Activated CD8-positive, alpha-beta memory T cell treated with anti-CD3 and anti-CD28 coated beads, Interleukin-2, amount 50 U/mL, for 48 hours (primary cell): ENCODE results near the gene CCNDBP1.
"Not testable (repeated sequence)": the region's sequence is repeated elsewhere in the genome, so short reads cannot be mapped to it uniquely, and the experiment has no call there.

Source experiments
- DNase-seq: peaks from one replicate; pipeline ENCODE4 v3.0.0-alpha.2; 2020

The CCNDBP1 gene, protein sequence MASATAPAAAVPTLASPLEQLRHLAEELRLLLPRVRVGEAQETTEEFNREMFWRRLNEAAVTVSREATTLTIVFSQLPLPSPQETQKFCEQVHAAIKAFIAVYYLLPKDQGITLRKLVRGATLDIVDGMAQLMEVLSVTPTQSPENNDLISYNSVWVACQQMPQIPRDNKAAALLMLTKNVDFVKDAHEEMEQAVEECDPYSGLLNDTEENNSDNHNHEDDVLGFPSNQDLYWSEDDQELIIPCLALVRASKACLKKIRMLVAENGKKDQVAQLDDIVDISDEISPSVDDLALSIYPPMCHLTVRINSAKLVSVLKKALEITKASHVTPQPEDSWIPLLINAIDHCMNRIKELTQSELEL

DNA sequence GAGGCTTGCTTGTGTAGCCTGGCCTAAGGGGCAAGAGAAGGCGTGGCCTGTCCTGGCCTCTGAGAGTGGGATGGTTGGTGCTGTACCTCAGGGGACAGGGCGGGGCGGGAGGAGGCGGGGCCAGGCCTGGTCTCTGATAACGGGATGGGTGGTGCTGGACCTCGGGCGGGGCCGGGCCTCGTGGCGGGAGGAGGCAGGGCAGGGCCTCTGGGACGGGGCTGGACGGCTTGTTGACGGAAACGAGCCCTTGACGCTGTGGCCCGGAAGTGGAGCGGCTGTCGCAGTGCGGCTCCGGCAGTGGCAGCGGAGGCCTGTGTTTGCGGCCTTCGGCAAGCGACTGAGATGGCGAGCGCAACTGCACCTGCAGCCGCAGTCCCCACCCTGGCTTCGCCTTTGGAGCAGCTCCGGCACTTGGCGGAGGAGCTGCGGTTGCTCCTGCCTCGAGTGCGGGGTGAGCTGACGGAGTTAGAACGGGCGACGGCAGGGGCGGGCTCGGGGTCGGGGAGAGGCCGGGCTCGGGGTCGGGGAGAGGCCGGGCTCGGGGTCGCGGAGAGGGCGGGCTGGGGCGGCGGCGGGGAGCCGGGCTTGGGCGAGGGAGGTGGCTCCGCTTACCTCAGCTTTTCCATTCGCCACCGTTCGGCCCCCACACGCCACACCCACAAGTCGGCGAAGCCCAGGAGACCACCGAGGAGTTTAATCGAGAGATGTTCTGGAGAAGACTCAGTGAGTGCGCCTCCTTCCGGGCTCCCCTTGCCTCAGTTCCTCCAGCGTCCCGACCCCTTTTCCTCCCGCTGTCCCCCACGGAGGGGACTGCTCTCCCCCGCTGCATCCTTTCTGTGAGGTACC is at the start of gene CCNDBP1:
CCNDBP1 (plus strand) TSS at position 247 of the 846 bp plus-strand sequence; CDS start at position 343, 96 bp downstream.
- peak; percentile 95 for DNase-seq

DNA sequence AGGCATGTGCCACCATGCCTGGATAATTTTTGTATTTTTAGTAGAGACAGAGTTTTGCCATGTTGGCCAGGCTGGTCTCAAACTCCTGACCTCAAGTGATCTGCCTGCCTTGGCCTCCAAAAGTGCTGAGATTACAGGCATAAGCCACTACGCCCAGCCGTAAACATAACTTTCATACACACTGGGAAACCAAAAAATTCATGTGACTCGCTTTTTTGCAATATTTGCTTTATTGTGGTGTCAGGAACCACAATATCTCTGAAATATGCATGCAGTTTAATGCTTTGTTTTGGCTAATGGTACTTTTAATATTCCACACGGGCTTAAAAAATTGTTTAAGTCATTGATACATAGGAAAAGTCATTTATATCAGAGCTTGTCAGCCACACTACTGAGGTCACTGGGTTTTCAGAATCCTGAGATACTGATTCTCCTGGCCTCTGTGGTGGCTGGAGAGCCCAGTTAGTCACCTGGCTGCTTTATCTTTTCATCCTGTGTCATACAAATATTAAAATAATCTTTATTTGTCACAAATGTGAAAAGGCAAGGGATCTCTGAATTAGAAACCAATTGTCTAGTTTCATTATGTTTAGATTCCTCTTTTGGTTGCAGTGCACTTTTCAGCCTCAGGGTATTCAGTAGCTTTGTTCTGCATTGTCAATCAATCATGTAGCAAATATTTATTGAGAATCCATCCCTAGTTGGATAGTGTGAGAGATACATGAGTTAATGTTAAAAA is 41.8 kb upstream of the CCNDBP1 start:
- no peak for DNase-seq

DNA sequence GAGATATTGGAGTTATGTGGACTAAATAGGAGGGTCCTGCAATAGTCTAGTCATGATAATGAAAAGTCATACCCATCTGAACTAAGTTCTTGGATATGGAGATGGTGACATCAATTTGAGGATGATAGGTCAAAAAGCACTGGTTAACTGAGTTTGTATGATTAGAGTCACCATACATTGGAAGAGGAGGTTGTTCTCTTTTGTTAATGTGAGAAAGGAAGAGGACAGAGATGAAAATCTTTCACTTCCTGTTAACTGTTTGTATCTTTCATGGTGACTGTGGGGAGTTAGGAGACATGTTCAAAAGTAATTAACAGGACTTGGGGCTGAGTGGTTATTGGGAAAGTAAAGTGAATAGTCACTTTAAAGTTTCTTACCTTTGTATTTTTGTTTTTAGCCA is 40.7 kb upstream of the CCNDBP1 start:
- no peak for DNase-seq

DNA sequence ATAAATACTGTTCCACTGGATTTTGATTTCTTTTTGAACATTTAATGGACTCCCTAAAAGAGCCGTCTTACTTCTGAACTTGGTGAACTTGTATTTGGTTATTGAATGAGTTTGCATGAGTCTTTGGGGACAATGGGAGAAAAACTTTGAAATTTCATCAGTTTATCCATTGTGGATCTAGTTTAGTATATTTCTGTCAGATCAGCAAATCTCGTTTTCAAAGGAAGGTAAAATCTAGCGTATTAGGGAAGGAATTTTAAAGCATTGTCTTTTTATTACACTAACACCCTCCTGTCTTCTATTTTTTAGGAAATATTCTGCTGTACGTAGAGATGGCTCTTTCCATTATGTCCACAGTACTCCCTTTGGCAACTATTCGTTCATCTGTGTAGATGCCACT is 39.0 kb upstream of the CCNDBP1 start:
- no peak for DNase-seq

DNA sequence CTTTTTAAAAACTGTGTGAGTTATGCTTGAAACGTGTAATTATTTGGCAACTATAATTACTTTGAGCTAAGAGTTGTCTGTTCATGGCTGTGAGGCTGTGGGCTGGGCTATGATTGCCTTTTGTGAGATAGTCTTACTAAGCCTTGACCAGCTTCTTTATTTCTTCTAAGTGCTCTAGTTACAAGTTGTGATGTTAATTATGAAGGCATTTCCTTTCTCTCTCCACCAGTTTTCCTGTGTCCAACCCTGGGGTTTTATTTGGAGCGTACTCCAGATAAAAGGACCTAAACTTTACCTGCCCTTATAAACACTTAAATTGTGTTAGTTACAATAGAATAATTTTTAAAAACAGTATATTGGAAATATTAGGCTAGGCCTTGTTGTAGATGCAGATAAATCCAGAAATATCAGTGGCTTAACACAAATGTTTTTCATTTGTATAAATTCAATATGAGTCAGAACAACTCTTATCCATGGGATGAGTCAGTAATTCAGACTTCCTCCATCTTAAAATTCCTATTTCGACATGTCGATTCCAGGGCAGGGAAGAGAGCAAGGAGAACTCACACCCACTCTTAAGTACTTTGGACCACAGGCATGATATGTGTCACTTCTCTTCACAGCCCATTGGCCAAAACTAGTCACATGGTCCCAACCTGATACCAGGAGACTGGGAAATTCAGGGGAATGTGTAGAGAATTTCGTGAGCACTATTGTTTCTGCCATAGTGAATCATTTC is 34.8 kb upstream of the CCNDBP1 start:
- no peak for DNase-seq

DNA sequence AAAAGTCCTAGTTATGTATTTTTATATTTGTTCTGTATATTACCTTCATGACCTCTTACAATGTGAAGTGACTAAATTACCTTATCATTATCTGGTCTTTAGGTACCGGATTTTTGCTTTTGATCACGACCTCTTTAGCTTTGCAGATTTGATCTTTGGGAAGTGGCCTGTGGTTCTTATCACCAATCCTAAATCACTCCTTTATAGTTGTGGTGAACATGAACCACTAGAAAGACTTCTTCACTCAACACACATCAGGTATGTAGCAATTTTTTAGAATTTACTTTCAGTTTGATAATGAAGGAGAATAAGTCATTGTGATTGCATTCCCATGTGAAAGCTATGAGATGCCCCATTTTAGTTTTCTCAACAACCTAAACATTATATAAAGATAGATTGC is 33.5 kb upstream of the CCNDBP1 start:
- no peak for DNase-seq

DNA sequence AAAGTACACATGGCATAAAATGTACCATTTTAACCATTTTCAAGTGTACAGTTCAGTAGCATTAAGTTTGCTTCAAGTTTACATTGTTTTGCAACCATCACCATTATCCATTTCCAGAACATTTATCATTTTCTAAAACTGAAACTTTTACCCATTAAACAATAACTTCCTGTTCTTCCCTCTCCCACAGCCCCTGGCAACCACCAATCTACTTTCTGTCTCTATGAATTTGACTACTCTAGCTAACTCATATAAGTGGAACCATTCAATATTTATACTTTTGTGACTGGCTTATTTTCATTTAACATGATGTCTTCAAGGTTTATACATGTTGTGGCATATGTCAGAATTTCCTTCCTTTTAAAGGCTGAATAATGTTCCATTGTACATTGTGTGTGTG is 31.9 kb upstream of the CCNDBP1 start:
- no peak for DNase-seq

DNA sequence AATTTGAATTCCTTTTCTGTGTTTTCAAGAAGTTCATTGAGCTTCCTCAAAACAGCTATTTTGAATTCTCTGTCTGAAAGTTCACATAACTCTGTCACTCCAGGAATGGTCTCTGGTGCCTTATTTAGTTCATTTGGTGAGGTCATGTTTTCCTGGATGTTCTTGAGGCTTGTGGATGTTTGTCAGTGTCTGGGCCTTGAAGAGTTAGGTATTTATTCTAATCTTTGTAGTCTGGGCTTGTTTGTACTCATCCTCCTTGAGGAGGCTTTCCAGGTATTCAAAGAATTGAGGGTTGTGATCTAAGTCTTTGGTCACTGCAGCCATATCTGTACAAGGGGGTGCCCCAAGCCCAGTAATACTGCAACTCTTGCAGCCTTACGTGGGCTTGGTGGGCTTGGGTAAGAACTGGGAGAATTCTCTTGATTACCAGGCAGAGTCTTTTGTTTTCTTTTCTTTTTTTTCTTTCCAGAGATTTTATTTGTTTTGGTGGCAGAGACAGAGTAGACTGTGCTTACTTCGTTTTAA is 19.3 kb upstream of the CCNDBP1 start:
- DNase-seq = no peak

DNA sequence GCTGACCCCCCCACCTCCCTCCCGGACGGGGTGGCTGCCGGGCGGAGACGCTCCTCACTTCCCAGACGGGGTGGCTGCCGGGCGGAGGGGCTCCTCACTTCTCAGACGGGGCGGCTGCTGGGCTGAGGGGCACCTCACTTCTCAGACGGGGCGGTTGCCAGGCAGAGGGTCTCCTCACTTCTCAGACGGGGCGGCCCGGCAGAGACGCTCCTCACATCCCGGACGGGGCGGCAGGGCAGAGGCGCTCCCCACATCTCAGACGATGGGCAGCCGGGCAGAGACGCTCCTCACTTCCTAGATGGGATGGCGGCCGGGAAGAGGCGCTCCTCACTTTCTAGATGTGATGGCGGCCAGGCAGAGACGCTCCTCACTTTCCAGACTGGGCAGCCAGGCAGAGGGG is 17.9 kb upstream of the CCNDBP1 start:
- not testable (repeated sequence) for DNase-seq

DNA sequence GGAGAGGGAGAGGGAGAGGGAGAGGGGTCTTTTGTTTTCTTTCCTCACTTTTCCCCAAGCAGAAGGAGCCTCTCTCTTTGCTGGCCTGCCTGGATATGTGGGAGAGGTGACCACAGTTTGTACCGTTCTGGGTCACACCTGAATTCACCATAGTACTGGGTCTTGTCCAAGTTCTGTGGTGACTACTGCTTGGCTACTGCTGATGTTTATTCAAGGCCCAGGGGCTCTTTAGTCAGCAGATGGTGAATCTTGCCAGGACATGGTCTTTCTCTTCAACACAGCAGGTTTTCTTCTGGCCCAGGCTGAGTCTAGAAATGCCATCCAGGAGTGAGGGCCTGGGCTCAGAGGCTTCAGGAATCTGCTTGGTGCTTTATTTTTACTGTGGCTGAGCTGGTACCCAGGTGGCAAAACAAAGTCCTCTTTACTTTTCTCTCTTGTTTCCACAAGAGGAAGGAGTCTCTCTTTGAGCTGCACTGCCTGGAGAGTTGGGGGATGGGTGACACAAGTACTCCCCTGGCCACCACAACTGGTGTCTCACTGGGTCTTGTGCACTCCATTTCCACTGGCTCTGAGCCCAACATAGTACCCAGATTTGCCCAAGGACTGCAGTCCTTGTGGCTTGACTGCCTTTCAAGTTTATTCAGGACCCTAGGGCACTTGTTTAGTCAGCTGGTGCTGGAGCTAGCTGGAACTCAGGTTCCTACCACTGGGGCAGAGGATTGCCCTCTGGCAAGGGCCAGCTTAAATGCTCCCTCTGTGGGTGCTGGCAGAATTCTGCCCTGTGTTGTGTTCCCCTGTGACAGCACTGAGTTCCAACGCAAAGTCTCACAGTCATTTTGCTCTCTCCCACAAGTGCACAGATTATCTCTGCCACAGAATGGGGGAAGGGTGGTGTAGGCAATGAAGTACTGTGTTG is 16.8 kb upstream of the CCNDBP1 start:
- no peak for DNase-seq

DNA sequence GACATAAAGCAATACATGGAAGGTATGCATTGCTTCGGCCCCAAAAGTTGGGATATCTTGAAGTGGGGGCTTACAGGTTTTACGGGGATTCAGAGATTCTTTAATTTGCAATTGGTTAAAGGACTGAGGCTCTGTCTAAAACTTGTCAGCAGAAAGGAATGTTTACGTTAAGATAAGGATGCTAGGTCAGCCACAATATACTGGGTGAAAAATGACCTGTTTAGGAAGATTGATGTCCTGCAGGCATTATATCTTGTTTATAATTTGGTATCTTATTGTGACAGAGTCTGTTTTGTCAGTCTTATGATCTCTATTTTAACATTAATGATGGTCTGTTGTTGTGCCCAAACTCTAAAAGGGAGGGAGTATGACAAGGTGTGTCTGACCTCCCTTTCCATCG is 15.3 kb upstream of the CCNDBP1 start:
- DNase-seq = no peak

DNA sequence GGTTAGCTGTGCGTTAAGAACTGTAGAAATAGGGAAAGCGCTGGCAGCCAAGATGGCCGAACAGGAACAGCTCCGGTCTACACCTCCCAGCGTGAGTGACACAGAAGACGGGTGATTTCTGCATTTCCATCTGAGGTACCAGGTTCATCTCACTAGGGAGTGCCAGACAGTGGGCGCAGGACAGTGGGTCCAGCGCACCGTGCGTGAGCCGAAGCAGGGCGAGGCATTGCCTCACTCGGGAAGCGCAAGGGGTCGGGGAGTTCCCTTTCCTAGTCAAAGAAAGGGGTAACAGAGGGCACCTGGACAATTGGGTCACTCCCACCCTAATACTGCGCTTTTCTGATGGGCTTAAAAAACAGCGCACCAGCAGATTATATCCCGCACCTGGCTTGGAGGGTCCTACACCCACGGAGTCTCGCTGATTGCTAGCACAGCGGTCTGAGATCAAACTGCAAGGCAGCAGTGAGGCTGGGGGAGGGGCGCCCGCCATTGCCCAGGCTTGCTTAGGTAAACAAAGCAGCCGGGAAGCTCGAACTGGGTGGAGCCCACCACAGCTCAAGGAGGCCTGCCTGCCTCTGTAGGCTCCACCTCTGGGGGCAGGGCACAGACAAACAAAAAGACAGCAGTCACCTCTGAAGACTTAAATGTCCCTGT is 9.4 kb upstream of the CCNDBP1 start:
- not testable (repeated sequence) for DNase-seq

DNA sequence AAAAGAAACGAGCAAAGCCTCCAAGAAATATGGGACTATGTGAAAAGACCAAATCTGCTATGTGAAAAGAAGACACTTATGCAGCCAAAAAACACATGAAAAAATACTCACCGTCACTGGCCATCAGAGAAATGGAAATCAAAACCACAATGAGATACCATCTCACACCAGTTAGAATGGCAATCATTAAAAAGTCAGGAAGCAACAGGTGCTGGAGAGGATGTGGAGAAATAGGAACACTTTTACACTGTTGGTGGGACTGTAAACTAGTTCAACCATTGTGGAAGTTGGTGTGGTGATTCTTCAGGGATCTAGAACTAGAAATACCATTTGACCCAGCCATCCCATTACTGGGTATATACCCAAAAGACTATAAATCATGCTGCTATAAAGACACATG is 8.1 kb upstream of the CCNDBP1 start:
- DNase-seq = not testable (repeated sequence)

DNA sequence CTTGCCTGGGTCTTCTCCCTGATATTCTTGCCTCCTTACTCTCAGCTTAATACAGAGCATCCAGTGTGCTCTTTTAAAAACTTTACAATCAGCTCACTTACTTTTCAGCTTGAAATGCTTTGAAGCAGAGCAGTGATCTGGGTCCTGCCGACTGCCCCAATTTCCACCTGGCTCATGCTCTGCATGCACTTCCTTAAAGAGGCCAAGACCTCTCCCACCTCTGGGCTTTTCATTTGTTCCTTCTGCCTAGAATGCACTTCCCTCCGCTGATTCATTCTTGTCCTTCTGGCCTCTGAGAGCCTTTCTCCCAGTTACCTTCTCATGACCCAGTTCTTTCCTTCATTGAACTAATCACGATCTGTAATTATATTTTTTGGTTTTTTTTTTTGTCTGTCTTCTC is 1.9 kb upstream of the CCNDBP1 start:
- no peak for DNase-seq

DNA sequence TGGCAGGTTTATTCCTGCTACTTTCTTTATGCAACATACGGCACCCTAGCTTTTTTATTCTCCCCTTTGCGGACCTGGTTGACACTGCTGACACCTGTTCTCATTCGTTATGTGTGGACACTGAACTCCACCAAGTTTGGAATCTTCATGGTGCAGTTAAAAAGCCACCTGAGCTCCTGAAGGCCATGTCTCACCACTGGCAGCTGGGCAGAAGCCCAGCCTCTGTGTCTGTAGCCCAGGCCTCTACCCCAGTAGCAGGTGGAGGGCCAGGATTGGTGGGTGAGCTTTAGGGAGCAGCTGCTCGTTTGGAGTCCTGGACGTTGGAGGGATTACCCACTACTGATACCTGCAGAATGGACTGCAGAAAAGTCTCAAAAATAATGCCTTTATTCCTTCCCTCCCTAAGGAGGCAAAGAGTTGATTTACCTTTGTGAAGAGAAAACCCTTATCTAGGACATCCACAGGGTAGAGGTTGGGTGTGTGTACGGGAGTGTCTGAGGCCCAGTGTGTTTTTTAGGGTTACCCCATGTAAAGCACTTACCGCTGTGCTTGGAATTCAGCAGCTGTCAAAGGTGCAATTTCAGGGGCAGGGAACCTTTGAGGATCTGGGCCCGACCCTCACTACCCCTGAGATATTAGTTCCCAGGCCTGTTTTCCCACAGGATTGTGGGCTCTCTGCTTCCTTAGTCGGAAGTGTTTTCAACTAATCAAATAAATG is 637 bp upstream of the CCNDBP1 start:
- no peak for DNase-seq

DNA sequence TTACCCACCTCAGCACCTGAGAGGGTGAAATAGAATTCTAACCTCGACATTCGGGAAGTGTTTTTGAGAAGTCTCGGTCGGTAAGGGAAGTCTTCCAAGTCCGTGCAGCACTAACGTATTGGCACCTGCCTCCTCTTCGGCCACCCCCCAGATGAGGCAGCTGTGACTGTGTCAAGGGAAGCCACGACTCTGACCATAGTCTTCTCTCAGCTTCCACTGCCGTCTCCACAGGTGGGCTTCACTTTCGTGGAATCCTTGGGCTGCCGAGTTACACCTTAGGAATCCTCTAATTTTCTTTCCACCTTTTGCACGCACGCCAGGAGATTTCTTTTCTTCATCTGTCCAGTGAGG is 775 bp downstream of the CCNDBP1 start:
- DNase-seq = no peak

DNA sequence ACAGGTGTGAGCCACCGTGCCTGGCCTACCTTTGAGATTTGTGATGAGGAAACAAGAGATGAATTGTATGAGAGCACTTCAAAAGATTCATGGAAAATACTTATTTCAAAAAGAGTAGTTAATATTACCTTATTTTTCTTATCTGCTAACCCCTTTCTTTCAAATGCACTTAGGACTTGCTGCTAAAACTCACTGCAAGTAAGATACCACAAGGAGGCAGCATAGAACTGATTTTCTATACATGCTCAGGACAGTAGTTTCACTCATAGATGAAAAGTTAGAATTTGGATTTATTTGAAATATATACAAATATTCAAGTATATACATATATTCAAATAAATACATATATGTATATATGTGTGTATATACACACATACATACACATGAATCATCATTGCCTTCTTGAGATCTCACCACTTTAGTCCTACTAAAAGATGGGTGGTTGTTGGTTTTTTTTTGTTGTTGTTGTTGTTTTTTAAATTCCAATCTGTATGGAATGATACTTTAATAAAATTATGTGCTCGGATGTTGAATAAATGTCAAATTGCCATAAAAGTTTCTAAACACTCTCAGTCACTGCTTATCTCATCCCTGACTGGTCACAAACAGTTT is 2.4 kb downstream of the CCNDBP1 start:
- no peak for DNase-seq

DNA sequence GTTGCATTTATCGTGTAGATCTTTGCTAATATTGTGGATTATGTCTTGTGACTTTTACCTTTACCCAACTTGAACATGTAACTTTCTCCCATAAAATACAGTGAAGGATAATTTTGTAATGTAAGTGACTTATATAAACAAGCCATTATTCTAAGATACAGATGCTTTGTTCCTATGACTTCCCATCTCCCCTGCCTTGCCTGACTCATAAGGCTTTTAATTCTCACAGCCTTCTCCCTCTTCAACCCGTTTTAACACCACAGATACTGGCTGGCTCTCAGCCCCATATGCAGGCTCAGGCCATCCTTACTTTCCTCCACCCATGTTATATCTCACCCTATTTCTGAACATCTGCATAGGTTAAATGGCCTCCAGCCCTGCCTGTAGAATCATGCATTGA is 4.1 kb downstream of the CCNDBP1 start:
- DNase-seq = no peak

DNA sequence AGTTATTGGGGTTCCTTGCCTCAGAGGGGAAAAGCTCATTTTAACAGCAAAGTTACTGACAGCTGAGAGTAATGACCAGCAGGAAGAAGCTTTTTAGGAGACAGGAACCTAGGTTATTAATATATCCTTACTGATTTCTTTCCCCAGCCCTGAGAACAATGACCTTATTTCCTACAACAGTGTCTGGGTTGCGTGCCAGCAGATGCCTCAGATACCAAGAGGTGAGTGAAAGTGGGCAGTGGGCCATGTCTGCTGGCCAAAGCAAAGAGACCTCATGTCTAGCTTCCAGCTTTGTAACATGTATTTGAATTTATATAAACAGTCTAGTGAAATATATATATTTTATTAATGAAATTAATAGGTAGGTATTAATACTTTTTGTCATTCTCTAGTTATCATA is 5.0 kb downstream of the CCNDBP1 start:
- DNase-seq = no peak

DNA sequence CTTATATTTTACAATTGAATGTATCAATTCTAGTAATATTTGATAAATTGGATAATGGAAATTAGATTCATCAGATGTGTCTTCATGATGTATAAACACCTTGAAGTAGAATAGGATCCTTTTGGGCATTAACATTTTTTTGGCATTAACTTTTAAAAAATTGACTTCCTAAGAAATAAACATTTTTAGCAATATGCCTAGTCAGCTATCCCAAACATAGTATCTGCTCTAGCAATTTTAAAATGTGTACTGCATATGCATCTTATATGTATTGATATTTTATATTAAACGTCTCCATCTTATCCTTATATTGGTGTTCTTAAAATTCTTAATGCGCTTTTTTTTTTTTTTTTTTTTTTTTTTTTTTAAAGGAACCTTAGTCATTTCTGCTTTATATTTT is 8.5 kb downstream of the CCNDBP1 start:
- DNase-seq = no peak
